Measurements from ENCODE around the gene BAX. TPM values are rescaled to one million over a fixed set of nuclear protein-coding genes. Genes with fewer than 3 reads are reported as not detected.

BAX gene
- total and polyA plus RNA-seq, 9 of the 15 experiments (the other 6 are each of a cell fraction or from before 2014, with no cell fraction given), result 3.2 to 95.4 (median 44.5) TPM

- TF ChIP-seq TSHZ1 (CRISPR knock-in tag; IDR thresholded peaks at IDR 0.05) (no peak), ZC3H4 (CRISPR knock-in tag; IDR thresholded peaks at IDR 0.05; ENCODE audit: borderline replicate concordance) (no peak), ZFP36 (IDR thresholded peaks at IDR 0.05; ENCODE audit: low read depth, low read length, partially characterized antibody) (no peak), ZNF384 (IDR thresholded peaks at IDR 0.05; ENCODE audit: low read depth, low read length) (no peak), ZBTB43 (CRISPR knock-in tag; IDR thresholded peaks at IDR 0.05) (no peak)
Observed at GRCh38 chr19:48961051-48961649, 6.5 kb downstream of the BAX start (continued).

GRCh38 chr19:48961673-48962028 is 7.0 kb downstream of the BAX start:
- ChIA-PET CTCF (ENCODE audit: low intra/inter-chr PET ratio) (no interaction called here), POLR2A (interaction anchor here (0.6 to 1.9 kb wide), 6 partner anchors 8 to 117 kb away, joined by 4 to 43 read pairs (median 7); partner anchors contain the start of gene PPP1R15A)
- Histone ChIP-seq H3K27me3 (ENCODE audit: control insufficient read depth in 2 of 2, insufficient read depth in 2 of 2, low read length in 2 of 2) (no peaks in the 10 kb centered on the region), H4K20me1 (replicated peaks; ENCODE audit: control insufficient read depth, insufficient read depth, low read length) (peaks cover 15% of the 10 kb centered on the region), H3K79me2 (ENCODE audit: control insufficient read depth, insufficient read depth, low read length) (peaks cover 45% of the 10 kb centered on the region), H3K9me1 (ENCODE audit: control insufficient read depth, insufficient read depth, low read length) (no peaks in the 10 kb centered on the region), H3K4me3 (no peak overlapping the region), H3K36me3 (ENCODE audit: control insufficient read depth, insufficient read depth, low read length) (peaks cover 29% of the 10 kb centered on the region), H2AFZ (ENCODE audit: low read depth, low read length) (no peak overlapping the region), H3K9me3 (replicated peaks; ENCODE audit: control insufficient read depth, insufficient read depth, low read depth, low read length) (no peaks in the 10 kb centered on the region), H3K4me2 (ENCODE audit: insufficient read depth, low read length) (peak overlapping the region; percentile 89), H3K4me1 (replicated peaks in 1 of 2; ENCODE audit: control insufficient read depth in 2 of 2, insufficient read depth in 2 of 2, low read length in 2 of 2) (peaks cover 21 to 41% of the 10 kb centered on the region in 2 experiments), H3K27ac (ENCODE audit: extremely low read depth, low read depth, low read length) (peak overlapping the region; percentile 99), H3K9ac (ENCODE audit: insufficient read depth in 1 of 2, low read depth in 2 of 2, low read length in 2 of 2) (peak overlapping the region; percentile 93 to 95)
- intact Hi-C loops (cut with micrococcal nuclease) (no loop called here), in situ Hi-C loops (cut with MboI) (loop anchor here (10.0 kb wide), 1 partner anchor 87 kb away; the partner anchor contains the start of gene PPP1R15A)
- FAIRE-seq (no peak), ATAC-seq (no peak), DNase-seq (ENCODE audit: extremely low read depth in 1 of 4, low spot score in 3 of 4) (no peak)
- TF ChIP-seq ZBTB33 (CRISPR knock-in tag; IDR thresholded peaks at IDR 0.05), result peak; percentile 52; the same call in 1 of the 2 replicates
- TF ChIP-seq CBX1 (IDR thresholded peaks at IDR 0.05; ENCODE audit: low read depth), result 0 out of 2 replicates have a peak, but pooled peaks have one; percentile 16
- no peak for TF ChIP-seq NR4A1 (CRISPR knock-in tag; IDR thresholded peaks at IDR 0.05)
- no peak for TF ChIP-seq NR4A1 (tag; IDR thresholded peaks at IDR 0.05)
- BruUV-seq (replicated peaks), result no TSS peak
- 68% methylated on average over 7 of the region's 12 CpGs for WGBS (ENCODE audit: insufficient coverage, low coverage, missing lambda C conversion rate)
